ENCODE measurements around the gene ADORA1.

The ADORA1 gene

GRCh38 chr1:203142124-203142523 lies 14.6 kb downstream of the ADORA1 start:
- ChIA-PET CTCF (interaction anchor here (0.8 to 2.4 kb wide), 4 partner anchors 12 to 102 kb away, joined by 3 to 7 read pairs (median 5); no protein-coding TSS in a partner anchor), POLR2A (no interaction called here)
- H3K4me1 ChIP-seq (ENCODE audit: control insufficient read depth, insufficient read depth, low read length), result peaks cover 2% of the 10 kb centered on the region; the same call in 1 of the 2 replicates
- no peak overlapping the region for H3K4me3 ChIP-seq (ENCODE audit: low read depth, low read length)
- H3K36me3 ChIP-seq (ENCODE audit: control insufficient read depth in 2 of 2, insufficient read depth in 1 of 2, low read length in 2 of 2), result no peaks in the 10 kb centered on the region
- H3K27ac ChIP-seq (ENCODE audit: extremely low read depth, low read depth, low read length), result no peak overlapping the region
- no peaks in the 10 kb centered on the region for H3K9me3 ChIP-seq (ENCODE audit: control insufficient read depth, insufficient read depth, low read depth, low read length)
- TF ChIP-seq ZNF26 (tag by site-specific recombination; IDR thresholded peaks at IDR 0.05) (no peak), ZNF626 (tag by site-specific recombination; IDR thresholded peaks at IDR 0.05) (no peak)
- TF ChIP-seq, protein P1, sequence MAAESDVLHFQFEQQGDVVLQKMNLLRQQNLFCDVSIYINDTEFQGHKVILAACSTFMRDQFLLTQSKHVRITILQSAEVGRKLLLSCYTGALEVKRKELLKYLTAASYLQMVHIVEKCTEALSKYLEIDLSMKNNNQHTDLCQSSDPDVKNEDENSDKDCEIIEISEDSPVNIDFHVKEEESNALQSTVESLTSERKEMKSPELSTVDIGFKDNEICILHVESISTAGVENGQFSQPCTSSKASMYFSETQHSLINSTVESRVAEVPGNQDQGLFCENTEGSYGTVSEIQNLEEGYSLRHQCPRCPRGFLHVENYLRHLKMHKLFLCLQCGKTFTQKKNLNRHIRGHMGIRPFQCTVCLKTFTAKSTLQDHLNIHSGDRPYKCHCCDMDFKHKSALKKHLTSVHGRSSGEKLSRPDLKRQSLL (tag by site-specific recombination; IDR thresholded peaks at IDR 0.05), result no peak

DNA sequence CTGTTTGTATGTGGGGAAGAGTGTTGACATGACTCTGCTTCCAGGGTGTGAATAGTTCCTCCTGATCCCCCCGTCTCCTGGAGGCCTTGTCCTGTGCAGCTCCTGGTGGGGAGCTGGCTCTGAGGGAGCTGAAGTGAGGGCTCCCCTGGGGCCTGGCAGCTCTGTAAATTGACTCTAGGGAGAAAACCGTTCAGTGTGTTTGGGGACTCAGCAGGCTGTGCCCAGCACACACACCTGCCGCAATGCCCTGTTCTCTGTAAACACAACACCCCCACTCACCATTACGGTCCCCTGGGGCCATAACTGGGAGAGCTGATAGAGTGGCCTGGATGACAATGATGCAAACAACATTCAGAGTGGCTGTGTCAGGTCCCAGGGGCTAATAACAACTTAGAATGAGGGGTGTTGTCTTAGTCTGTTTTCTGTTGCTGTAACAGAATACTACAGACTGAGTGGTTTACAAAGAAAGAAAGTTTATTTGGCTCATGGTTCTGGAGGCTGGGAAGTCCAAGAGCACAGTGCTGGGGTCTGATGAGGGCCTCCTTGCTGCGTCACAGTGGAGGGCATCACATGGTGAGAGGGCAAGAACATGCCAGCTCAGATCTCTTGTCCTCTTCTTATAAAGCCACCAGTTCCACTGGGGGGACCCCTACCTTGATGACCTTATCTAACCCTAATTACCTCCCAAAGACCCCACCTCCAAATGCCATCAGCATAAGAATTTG lies 15.3 kb downstream of the ADORA1 start:
- H3K9me3 ChIP-seq (ENCODE audit: control insufficient read depth, insufficient read depth, low read depth, low read length), result no peaks in the 10 kb centered on the region
- no peak overlapping the region for H3K4me3 ChIP-seq (ENCODE audit: low read depth, low read length)
- TF ChIP-seq, protein P2, sequence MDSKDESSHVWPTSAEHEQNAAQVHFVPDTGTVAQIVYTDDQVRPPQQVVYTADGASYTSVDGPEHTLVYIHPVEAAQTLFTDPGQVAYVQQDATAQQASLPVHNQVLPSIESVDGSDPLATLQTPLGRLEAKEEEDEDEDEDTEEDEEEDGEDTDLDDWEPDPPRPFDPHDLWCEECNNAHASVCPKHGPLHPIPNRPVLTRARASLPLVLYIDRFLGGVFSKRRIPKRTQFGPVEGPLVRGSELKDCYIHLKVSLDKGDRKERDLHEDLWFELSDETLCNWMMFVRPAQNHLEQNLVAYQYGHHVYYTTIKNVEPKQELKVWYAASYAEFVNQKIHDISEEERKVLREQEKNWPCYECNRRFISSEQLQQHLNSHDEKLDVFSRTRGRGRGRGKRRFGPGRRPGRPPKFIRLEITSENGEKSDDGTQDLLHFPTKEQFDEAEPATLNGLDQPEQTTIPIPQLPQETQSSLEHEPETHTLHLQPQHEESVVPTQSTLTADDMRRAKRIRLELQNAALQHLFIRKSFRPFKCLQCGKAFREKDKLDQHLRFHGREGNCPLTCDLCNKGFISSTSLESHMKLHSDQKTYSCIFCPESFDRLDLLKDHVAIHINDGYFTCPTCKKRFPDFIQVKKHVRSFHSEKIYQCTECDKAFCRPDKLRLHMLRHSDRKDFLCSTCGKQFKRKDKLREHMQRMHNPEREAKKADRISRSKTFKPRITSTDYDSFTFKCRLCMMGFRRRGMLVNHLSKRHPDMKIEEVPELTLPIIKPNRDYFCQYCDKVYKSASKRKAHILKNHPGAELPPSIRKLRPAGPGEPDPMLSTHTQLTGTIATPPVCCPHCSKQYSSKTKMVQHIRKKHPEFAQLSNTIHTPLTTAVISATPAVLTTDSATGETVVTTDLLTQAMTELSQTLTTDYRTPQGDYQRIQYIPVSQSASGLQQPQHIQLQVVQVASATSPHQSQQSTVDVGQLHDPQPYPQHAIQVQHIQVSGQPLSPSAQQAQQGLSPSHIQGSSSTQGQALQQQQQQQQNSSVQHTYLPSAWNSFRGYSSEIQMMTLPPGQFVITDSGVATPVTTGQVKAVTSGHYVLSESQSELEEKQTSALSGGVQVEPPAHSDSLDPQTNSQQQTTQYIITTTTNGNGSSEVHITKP (tag by site-specific recombination; IDR thresholded peaks at IDR 0.05), result 0 out of 2 replicates have a peak, but pooled peaks have one; percentile 15
- no peak for TF ChIP-seq ZNF266 (tag by site-specific recombination; IDR thresholded peaks at IDR 0.05; ENCODE audit: low read depth)
- TF ChIP-seq ZNF792 (tag by site-specific recombination; IDR thresholded peaks at IDR 0.05), result no peak
- TF ChIP-seq, protein P3, sequence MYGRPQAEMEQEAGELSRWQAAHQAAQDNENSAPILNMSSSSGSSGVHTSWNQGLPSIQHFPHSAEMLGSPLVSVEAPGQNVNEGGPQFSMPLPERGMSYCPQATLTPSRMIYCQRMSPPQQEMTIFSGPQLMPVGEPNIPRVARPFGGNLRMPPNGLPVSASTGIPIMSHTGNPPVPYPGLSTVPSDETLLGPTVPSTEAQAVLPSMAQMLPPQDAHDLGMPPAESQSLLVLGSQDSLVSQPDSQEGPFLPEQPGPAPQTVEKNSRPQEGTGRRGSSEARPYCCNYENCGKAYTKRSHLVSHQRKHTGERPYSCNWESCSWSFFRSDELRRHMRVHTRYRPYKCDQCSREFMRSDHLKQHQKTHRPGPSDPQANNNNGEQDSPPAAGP (tag by site-specific recombination; IDR thresholded peaks at IDR 0.05), result no peak
- peak; percentile 93 for TF ChIP-seq GLIS1 (tag by site-specific recombination; IDR thresholded peaks at IDR 0.05)
- TF ChIP-seq, protein P4, sequence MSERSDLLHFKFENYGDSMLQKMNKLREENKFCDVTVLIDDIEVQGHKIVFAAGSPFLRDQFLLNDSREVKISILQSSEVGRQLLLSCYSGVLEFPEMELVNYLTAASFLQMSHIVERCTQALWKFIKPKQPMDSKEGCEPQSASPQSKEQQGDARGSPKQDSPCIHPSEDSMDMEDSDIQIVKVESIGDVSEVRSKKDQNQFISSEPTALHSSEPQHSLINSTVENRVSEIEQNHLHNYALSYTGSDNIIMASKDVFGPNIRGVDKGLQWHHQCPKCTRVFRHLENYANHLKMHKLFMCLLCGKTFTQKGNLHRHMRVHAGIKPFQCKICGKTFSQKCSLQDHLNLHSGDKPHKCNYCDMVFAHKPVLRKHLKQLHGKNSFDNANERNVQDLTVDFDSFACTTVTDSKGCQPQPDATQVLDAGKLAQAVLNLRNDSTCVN (tag by site-specific recombination; optimal IDR thresholded peaks at IDR 0.05), result no peak
- TF ChIP-seq ZNF654 (tag by site-specific recombination; IDR thresholded peaks at IDR 0.05; ENCODE audit: low read depth), result no peak
- TF ChIP-seq ZNF18 (tag by site-specific recombination; IDR thresholded peaks at IDR 0.05), result 0 out of 2 replicates have a peak, but pooled peaks have one; percentile 39
- no peak for TF ChIP-seq ZNF843 (tag by site-specific recombination; IDR thresholded peaks at IDR 0.05)
- TF ChIP-seq, protein P5, sequence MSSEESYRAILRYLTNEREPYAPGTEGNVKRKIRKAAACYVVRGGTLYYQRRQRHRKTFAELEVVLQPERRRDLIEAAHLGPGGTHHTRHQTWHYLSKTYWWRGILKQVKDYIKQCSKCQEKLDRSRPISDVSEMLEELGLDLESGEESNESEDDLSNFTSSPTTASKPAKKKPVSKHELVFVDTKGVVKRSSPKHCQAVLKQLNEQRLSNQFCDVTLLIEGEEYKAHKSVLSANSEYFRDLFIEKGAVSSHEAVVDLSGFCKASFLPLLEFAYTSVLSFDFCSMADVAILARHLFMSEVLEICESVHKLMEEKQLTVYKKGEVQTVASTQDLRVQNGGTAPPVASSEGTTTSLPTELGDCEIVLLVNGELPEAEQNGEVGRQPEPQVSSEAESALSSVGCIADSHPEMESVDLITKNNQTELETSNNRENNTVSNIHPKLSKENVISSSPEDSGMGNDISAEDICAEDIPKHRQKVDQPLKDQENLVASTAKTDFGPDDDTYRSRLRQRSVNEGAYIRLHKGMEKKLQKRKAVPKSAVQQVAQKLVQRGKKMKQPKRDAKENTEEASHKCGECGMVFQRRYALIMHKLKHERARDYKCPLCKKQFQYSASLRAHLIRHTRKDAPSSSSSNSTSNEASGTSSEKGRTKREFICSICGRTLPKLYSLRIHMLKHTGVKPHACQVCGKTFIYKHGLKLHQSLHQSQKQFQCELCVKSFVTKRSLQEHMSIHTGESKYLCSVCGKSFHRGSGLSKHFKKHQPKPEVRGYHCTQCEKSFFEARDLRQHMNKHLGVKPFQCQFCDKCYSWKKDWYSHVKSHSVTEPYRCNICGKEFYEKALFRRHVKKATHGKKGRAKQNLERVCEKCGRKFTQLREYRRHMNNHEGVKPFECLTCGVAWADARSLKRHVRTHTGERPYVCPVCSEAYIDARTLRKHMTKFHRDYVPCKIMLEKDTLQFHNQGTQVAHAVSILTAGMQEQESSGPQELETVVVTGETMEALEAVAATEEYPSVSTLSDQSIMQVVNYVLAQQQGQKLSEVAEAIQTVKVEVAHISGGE (tag by site-specific recombination; conservative IDR thresholded peaks at IDR 0.05; ENCODE audit: low read depth), result no peak
- TF ChIP-seq HOXD13 (CRISPR knock-in tag; IDR thresholded peaks at IDR 0.05; ENCODE audit: borderline replicate concordance), result no peak
- TF ChIP-seq ZBTB21 (tag by site-specific recombination; IDR thresholded peaks at IDR 0.05), result no peak
- TF ChIP-seq ZNF223 (tag by site-specific recombination; IDR thresholded peaks at IDR 0.05), result no peak
- TF ChIP-seq ZNF776 (tag by site-specific recombination; IDR thresholded peaks at IDR 0.05; ENCODE audit: borderline replicate concordance), result no peak
- peak; percentile 30 for TF ChIP-seq SETDB1 (IDR thresholded peaks at IDR 0.05; ENCODE audit: insufficient read length, low read length)
- TF ChIP-seq ZIC2 (tag by site-specific recombination; IDR thresholded peaks at IDR 0.05), result peak; percentile 99
- H3K27ac ChIP-seq (ENCODE audit: extremely low read depth, low read depth, low read length), result no peak overlapping the region
- POLR2A ChIA-PET, result no interaction called here
- peaks cover 2% of the 10 kb centered on the region; the same call in 1 of the 2 replicates for H3K4me1 ChIP-seq (ENCODE audit: control insufficient read depth, insufficient read depth, low read length)
- H3K36me3 ChIP-seq (ENCODE audit: control insufficient read depth in 2 of 2, insufficient read depth in 1 of 2, low read length in 2 of 2), result no peaks in the 10 kb centered on the region
- CTCF ChIA-PET, result interaction anchor here (0.9 to 1.9 kb wide), 4 partner anchors 9 to 103 kb away, joined by 3 to 4 read pairs (median 4); no protein-coding TSS in a partner anchor

Measured in HEK293 (cell line).